GM18520 (cell line): ENCODE data around the gene CPNE9.

Experiments
- ATAC-seq: cut with Tn5 transposase; IDR thresholded peaks from one replicate; pipeline ENCODE4 v1.9.1; 2021; ENCODE audit not compliant: unreplicated experiment

The CPNE9 gene

GRCh38 chr3:9703736-9704346 is at the start of gene CPNE9:
TSS of gene CPNE9 (plus strand) at chr3:9703833. CDS start at chr3:9703997, 164 bp downstream.
- no peak for ATAC-seq

GRCh38 chr3:9659849-9660248 is 43.8 kb upstream of the CPNE9 start:
- ATAC-seq: no peak

- no peak for ATAC-seq
Observed at GRCh38 chr3:9660972-9661371, 42.7 kb upstream of the CPNE9 start.

- no peak for ATAC-seq
Observed at GRCh38 chr3:9664119-9664751, 39.4 kb upstream of the CPNE9 start.

GRCh38 chr3:9666704-9667445 is 36.8 kb upstream of the CPNE9 start:
- no peak for ATAC-seq

- no peak for ATAC-seq
Observed at GRCh38 chr3:9669277-9669676, 34.4 kb upstream of the CPNE9 start.

GRCh38 chr3:9669720-9670432 is 33.8 kb upstream of the CPNE9 start:
- no peak for ATAC-seq

GRCh38 chr3:9673082-9673481 is 30.6 kb upstream of the CPNE9 start:
- ATAC-seq: no peak

- ATAC-seq: no peak
Observed at GRCh38 chr3:9673752-9674151, 29.9 kb upstream of the CPNE9 start.

- no peak for ATAC-seq
Observed at GRCh38 chr3:9675736-9676290, 27.8 kb upstream of the CPNE9 start.

- no peak for ATAC-seq
Observed at GRCh38 chr3:9676785-9677184, 26.8 kb upstream of the CPNE9 start.

GRCh38 chr3:9678493-9678892 is 25.1 kb upstream of the CPNE9 start:
- no peak for ATAC-seq

GRCh38 chr3:9679476-9680080 is 24.1 kb upstream of the CPNE9 start:
- ATAC-seq: no peak

GRCh38 chr3:9681011-9681722 is 22.5 kb upstream of the CPNE9 start:
- no peak for ATAC-seq

GRCh38 chr3:9681723-9682081 is 21.9 kb upstream of the CPNE9 start:
- no peak for ATAC-seq

- no peak for ATAC-seq
Observed at GRCh38 chr3:9682096-9682495, 21.5 kb upstream of the CPNE9 start.

GRCh38 chr3:9683426-9683825 is 20.2 kb upstream of the CPNE9 start:
- no peak for ATAC-seq

- ATAC-seq: no peak
Observed at GRCh38 chr3:9685216-9686049, 18.2 kb upstream of the CPNE9 start.

- ATAC-seq: no peak
Observed at GRCh38 chr3:9686050-9686550, 17.5 kb upstream of the CPNE9 start.
